B cell (primary cell): Measurements from ENCODE around the gene FUBP3. TPM values are rescaled to one million over a fixed set of nuclear protein-coding genes. Genes with fewer than 3 reads are reported as not detected.

Experiments used
- ATAC-seq: fragments of 200-7000 bp; cut with Tn5 transposase; one replicate; pipeline ENCODE4 v1.10.0; 2021; ENCODE audit warnings: low read depth, mild to moderate bottlenecking, moderate number of reproducible peaks, moderate library complexity
- CTCF ChIA-PET: fragments of 350-600 bp; sonication (Branson Sonifier 250); formaldehyde crosslinking; loops from one replicate; lab custom pipeline; 2021; ENCODE audit warnings: antibody characterized with exemption, inconsistent platforms; lab: Charles Lee
- POLR2A ChIA-PET: fragments of 350-600 bp; sonication (Branson Sonifier 250); formaldehyde crosslinking; loops from one replicate; lab custom pipeline; 2021; ENCODE audit warnings: antibody characterized with exemption; lab: Charles Lee
- DNase-seq: peaks from one replicate; pipeline ENCODE4 v3.0.0; 2013
- H2AFZ ChIP-seq: 2 replicates; pipeline ENCODE4 v1.6.1; 2012; ENCODE audit warnings: mild to moderate bottlenecking, low read depth, low read length; ENCODE audit not compliant: insufficient read depth, poor library complexity, severe bottlenecking
- H3K27ac ChIP-seq, 2 donors: 1 replicate in 1 of 2; 2 replicates in 1 of 2; pipeline ENCODE4 v1.5.1; 2012 to 2013; ENCODE audit warnings: low read length in 2 of 2, mild to moderate bottlenecking in 2 of 2, moderate library complexity in 1 of 2
- H3K27me3 ChIP-seq, 4 experiments: fragments of 200-600 bp in 1 of 4; sonication (generic) in 1 of 4; replicated peaks in 1 of 4; 1 replicate in 2 of 4; 2 replicates in 2 of 4; pipeline versions ENCODE4 v1.6.1 to v1.7.0; 2013 to 2016; ENCODE audit warnings: low read length in 3 of 4, mild to moderate bottlenecking in 2 of 4, mixed read lengths in 1 of 4, moderate library complexity in 1 of 4; ENCODE audit not compliant: insufficient read depth in 4 of 4, control insufficient read depth in 3 of 4; ENCODE audit errors: control extremely low read depth in 1 of 4
- H3K36me3 ChIP-seq, 2 experiments: replicated peaks in 1 of 2; 1 replicate in 1 of 2; 2 replicates in 1 of 2; pipeline versions ENCODE4 v1.6.1 to v1.7.1; 2013; ENCODE audit warnings: low read length in 1 of 2; ENCODE audit not compliant: insufficient read depth in 2 of 2, control insufficient read depth in 1 of 2; ENCODE audit errors: control extremely low read depth in 1 of 2, extremely low read depth in 1 of 2
- H3K4me1 ChIP-seq, 2 donors: fragments of 200-600 bp in 1 of 2; sonication (generic) in 1 of 2; 1 replicate in 1 of 2; 2 replicates in 1 of 2; pipeline versions ENCODE4 v1.5.1 to v1.6.1; 2013 to 2017; ENCODE audit warnings: low read length in 2 of 2; ENCODE audit not compliant: control insufficient read depth in 2 of 2, insufficient read depth in 2 of 2
- H3K4me2 ChIP-seq: replicated peaks from 2 replicates; pipeline ENCODE3; 2012; ENCODE audit warnings: mild to moderate bottlenecking, low read depth, low read length; ENCODE audit not compliant: poor library complexity, severe bottlenecking
- H3K4me3 ChIP-seq, 5 experiments: fragments of 200-600 bp in 1 of 5; sonication (generic) in 1 of 5; 1 replicate in 3 of 5; 2 replicates in 2 of 5; pipeline versions ENCODE4 v1.5.1 to v1.7.0; 2011 to 2016; ENCODE audit warnings: low read length in 4 of 5, mild to moderate bottlenecking in 4 of 5, low read depth in 2 of 5, control low read depth in 1 of 5, moderate library complexity in 1 of 5; ENCODE audit not compliant: insufficient read depth in 1 of 5; ENCODE audit errors: control extremely low read depth in 1 of 5, extremely low read depth in 1 of 5
- H3K79me2 ChIP-seq: fragments of 200-600 bp; sonication (generic); one replicate; pipeline ENCODE4 v1.6.0; 2016; ENCODE audit warnings: low read length; ENCODE audit not compliant: control insufficient read depth, insufficient read depth
- H3K9ac ChIP-seq: fragments of 200-600 bp; sonication (generic); 2 replicates; pipeline ENCODE4 v1.6.1; 2017; ENCODE audit warnings: mild to moderate bottlenecking, low read length, moderate library complexity
- H3K9me3 ChIP-seq, 3 donors: one replicate each; pipeline versions ENCODE4 v1.6.1 to v1.7.1; 2013; ENCODE audit warnings: low read length in 2 of 3; ENCODE audit not compliant: control insufficient read depth in 2 of 3, insufficient read depth in 1 of 3; ENCODE audit errors: control extremely low read depth in 1 of 3
- H4K20me1 ChIP-seq: 2 replicates; pipeline ENCODE4 v1.6.0; 2012; ENCODE audit warnings: mild to moderate bottlenecking, low read length; ENCODE audit not compliant: insufficient read depth, control insufficient read depth, poor library complexity, severe bottlenecking
- H3K27ac Mint-ChIP-seq: one replicate; pipeline ENCODE4 v1.8.0; 2021; ENCODE audit warnings: mixed read lengths
- H3K27me3 Mint-ChIP-seq: one replicate; pipeline ENCODE4 v1.8.0; 2021; ENCODE audit warnings: mixed read lengths
- H3K4me1 Mint-ChIP-seq: one replicate; pipeline ENCODE4 v1.8.0; 2021; ENCODE audit warnings: mixed read lengths
- H3K4me3 Mint-ChIP-seq: one replicate; pipeline ENCODE4 v1.8.0; 2021; ENCODE audit warnings: mixed read lengths
- H3K9me3 Mint-ChIP-seq: one replicate; pipeline ENCODE4 v1.8.0; 2022; ENCODE audit warnings: mixed read lengths; ENCODE audit not compliant: insufficient read depth
- CTCF ChIP-seq: fragments of 200-600 bp; IDR thresholded peaks from one replicate; pipeline ENCODE4 v1.8.0; 2022; ENCODE audit warnings: antibody characterized with exemption, mild to moderate bottlenecking
- EZH2 ChIP-seq: IDR thresholded peaks from 2 replicates; pipeline ENCODE4 v1.6.1; 2012; ENCODE audit warnings: borderline replicate concordance, low read depth, mild to moderate bottlenecking, moderate library complexity, low read length; ENCODE audit not compliant: insufficient read depth, poor library complexity, severe bottlenecking
- WGBS: methylation state at CpG from one replicate; pipeline ENCODE4 v1.1.5; 2013; ENCODE audit warnings: missing lambda C conversion rate; ENCODE audit not compliant: insufficient coverage; 5-methylcytosine and 5-hydroxymethylcytosine counted together
- intact Hi-C: fragments of 100-400 bp; cut with micrococcal nuclease; formaldehyde crosslinking; loops from one replicate; pipeline ENCODE4 v1.10.0; 2022
- polyA plus RNA-seq: library from polyadenylated mRNA; depleted of rRNA; stranded (reverse); fragments of >200 nt; gene quantifications from 2 replicates; pipeline ENCODE4 v1.2.3, GENCODE V29; 2012
- total RNA-seq, 2 donors: library from RNA; stranded (reverse); fragments of 120-200 nt in 1 of 2; gene quantifications; 1 replicate in 1 of 2; 2 replicates in 1 of 2; pipeline versions ENCODE4 v1.2.3 to v1.2.4, GENCODE V29; 2013 to 2022

Gene FUBP3
- total and polyA plus RNA-seq, 2 donors (not counting 1 experiment from before 2014, with no cell fraction given): 45.7 to 79.4 TPM

GRCh38 chr9:130606887-130607600, 27.7 kb downstream of the FUBP3 start:
- intact Hi-C loops: no loop called here
- Histone ChIP-seq H3K9me3 (no peaks in the 10 kb centered on the region), H3K4me1 (no peaks in the 10 kb centered on the region), H3K4me3 (no peak overlapping the region), H3K27ac (no peak overlapping the region), H3K27me3 (no peaks in the 10 kb centered on the region), H3K9ac (no peak overlapping the region), H3K79me2 (peaks cover 7% of the 10 kb centered on the region), H4K20me1 (no peaks in the 10 kb centered on the region), H3K36me3 (peaks cover 0 to 32% of the 10 kb centered on the region in 2 experiments), H3K4me2 (no peak overlapping the region), H2AFZ (no peak overlapping the region)
- H3K9me3 Mint-ChIP-seq: no peaks in the 10 kb centered on the region
- 94% methylated on average over 4 of the region's 8 CpGs for WGBS
- H3K4me1 Mint-ChIP-seq: no peaks in the 10 kb centered on the region
- CTCF ChIA-PET: no interaction called here
- H3K4me3 Mint-ChIP-seq: no peak overlapping the region
- no peaks in the 10 kb centered on the region for H3K27me3 Mint-ChIP-seq
- DNase-seq (no peak), ATAC-seq (no peak)
- TF ChIP-seq EZH2 (no peak), CTCF (no peak)
- POLR2A ChIA-PET: no interaction called here
- no peak overlapping the region for H3K27ac Mint-ChIP-seq

GRCh38 chr9:130607640-130608420, 28.5 kb downstream of the FUBP3 start:
- Mint-ChIP-seq H3K4me3 (no peak overlapping the region), H3K9me3 (no peaks in the 10 kb centered on the region), H3K27me3 (no peaks in the 10 kb centered on the region), H3K4me1 (no peaks in the 10 kb centered on the region), H3K27ac (no peak overlapping the region)
- DNase-seq (no peak), ATAC-seq (no peak)
- no peaks in the 10 kb centered on the region for H3K9me3 ChIP-seq
- no peak overlapping the region for H3K27ac ChIP-seq
- H3K4me1 ChIP-seq: no peaks in the 10 kb centered on the region
- intact Hi-C loops: no loop called here
- CTCF ChIA-PET: no interaction called here
- H3K4me3 ChIP-seq: no peak overlapping the region
- no peak for TF ChIP-seq CTCF
- TF ChIP-seq EZH2: no peak
- 82% methylated on average over 5 of the region's 10 CpGs for WGBS
- H3K36me3 ChIP-seq: peaks cover 0 to 33% of the 10 kb centered on the region in 2 experiments
- POLR2A ChIA-PET: no interaction called here
- H3K27me3 ChIP-seq: no peaks in the 10 kb centered on the region
- no peak overlapping the region for H2AFZ ChIP-seq
- H3K9ac ChIP-seq: no peak overlapping the region
- no peaks in the 10 kb centered on the region for H4K20me1 ChIP-seq
- H3K79me2 ChIP-seq: no peaks in the 10 kb centered on the region
- no peak overlapping the region for H3K4me2 ChIP-seq
